ENCODE measurements around the gene C5orf34.

- TF ChIP-seq SPI1 (IDR thresholded peaks at IDR 0.05; ENCODE audit: low read depth, low read length) (peak; percentile 51), POLR2A (IDR thresholded peaks at IDR 0.05; ENCODE audit: low read depth, low read length) (peak; percentile 84), TAF1 (IDR thresholded peaks at IDR 0.05; ENCODE audit: low read depth, low read length) (peak; percentile 64), POLR2AphosphoS5 (IDR thresholded peaks at IDR 0.05; ENCODE audit: low read depth, low read length) (peak; percentile 92), POU2F2 (IDR thresholded peaks at IDR 0.05; ENCODE audit: low read depth, low read length) (peak; percentile 44; the same call in 1 of the 2 replicates), PAX5 (IDR thresholded peaks at IDR 0.05; ENCODE audit: insufficient read depth, low read length, severe bottlenecking) (no peak)
These were observed at the start of gene C5orf34 for GRCh38 chr5:43514816-43515677.

Data from GM12891 (cell line).